GM03348 (cell line): ENCODE results near the gene OCRL.
"Not testable (repeated sequence)": the region's sequence is repeated elsewhere in the genome, so short reads cannot be mapped to it uniquely, and the experiment has no call there.

Source experiments
- DNase-seq: peaks from one replicate; pipeline ENCODE4 v3.0.0; 2012; ENCODE audit warnings: low spot score

The OCRL gene

DNA sequence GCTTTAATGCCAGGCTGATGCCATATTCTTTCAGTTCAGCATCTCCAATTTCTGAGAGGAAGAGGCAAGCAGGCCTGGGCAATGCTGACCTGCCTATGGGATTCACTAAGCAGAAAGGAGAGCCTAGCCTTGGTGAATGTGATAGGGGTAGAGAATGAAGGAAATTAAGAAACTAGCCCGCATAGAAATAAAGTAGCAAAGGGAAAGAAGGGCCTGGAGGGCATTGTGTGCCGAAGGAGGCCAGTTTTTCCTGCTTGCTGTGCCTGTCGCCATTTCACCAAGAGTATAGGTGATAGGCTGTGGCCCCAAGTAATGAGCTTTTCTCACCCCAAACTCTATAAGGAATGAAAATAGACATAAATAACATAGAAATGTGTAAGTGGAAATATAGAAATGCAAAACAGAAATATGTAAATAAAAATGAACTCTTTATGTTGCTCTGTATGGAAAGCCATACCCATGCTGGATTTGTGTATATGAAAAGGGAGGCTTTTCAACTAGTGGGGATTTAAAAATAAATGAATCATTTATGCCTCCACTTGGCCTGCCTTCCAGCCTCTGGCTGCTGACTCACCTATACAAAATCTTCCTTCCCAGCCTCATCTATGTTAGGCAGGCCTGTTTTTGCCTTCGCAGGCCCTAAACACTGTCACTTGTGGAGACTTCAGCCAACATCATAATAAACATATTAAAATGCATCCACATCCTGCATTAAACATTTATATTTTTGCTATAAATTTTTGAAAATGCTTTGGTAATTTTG is 5.1 kb upstream of the OCRL start:
- DNase-seq, result peak; percentile 49

DNA sequence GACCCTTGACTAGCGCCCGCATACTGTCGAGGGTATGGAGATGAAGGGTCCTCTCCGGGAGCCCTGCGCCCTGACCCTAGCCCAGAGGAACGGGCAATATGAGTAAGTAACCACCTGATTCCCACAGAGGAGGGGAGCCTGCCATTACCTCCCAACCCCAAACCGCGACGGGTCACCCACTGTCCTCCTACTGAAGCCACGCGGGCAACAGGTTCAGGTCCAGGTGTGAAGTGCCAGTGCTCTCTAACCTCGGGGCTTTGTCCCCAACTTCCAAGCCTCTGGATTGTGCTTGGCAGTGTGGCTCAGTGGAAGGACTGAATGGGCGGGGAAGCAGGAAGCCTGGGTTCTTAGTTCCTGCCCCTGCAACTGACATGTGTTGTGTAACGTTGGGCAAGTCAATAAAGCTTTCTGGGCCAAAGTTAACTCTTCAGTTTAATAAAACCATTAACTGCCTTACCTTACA is 694 bp downstream of the OCRL start:
- peak; percentile 15 for DNase-seq

GRCh38 chrX:129544780-129545179 is 4.7 kb downstream of the OCRL start:
- DNase-seq, result no peak

DNA sequence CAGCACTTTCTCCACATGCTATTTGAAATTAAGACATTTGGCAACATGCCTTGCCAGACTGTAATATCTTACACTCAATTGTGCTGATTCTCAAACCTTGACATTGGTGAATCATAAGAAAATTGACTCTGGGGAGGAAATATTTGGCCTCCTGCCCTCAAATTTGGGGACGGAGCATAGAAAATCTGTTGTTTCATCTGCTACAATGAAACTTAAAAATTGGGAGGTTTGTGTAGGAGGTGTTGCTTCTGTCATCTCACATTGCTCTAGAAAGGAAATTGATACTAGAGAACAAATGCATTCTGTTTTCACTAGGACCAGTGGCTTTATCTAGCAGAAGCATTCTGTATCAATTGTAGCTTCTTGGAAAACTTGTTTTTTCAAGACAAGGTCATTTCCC is 5.3 kb downstream of the OCRL start:
- no peak for DNase-seq

DNA sequence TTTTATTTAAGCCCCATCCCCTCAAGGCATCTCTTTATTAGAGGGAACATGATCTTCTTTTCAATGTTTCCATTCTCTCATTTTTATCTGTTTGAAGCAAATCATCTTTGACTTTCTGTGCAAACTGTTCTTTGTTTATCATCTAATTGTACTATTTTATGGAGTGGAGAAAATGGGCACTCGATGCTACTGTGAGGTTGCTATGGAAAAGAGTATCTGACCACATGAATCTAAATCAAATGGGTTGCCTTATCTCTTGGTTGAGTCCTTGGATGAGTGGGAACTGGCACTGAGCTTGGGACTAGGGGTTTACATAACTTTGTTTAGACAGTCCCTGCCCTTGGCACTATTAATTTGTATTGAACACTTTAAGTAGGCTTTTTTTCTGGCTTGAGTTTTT is 9.1 kb downstream of the OCRL start:
- no peak for DNase-seq

DNA sequence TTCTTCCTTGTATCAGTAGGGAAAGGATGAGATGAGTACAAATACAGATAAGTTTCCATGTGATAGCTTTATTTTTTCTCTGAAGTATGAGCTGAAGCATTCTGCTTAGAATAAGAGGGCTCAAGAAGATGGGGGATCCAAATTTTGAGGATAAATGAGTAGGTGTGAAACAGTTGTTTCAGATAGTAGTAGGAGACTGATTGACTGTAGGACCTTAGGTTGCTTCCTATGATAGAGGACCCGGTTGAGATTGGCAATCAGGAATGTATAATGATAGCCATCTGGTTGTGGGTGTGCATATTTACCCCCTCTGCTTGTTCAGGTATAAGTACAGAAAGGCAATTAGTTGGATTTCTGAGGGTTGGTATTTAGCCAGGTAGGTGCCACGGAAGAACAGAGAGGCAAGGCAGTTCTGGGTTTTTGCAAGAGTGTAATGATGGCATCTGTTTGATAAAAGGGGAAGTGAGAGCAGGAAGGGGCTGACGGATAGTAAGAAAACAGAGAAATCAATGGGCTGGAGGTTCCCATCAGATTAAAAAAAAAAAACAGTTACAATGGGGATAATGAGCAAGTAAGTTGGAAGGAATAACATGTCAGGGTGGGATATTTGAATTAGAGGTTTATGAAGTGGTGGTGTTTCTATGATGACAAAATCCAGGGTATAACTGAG is 13.7 kb downstream of the OCRL start:
- no peak for DNase-seq

DNA sequence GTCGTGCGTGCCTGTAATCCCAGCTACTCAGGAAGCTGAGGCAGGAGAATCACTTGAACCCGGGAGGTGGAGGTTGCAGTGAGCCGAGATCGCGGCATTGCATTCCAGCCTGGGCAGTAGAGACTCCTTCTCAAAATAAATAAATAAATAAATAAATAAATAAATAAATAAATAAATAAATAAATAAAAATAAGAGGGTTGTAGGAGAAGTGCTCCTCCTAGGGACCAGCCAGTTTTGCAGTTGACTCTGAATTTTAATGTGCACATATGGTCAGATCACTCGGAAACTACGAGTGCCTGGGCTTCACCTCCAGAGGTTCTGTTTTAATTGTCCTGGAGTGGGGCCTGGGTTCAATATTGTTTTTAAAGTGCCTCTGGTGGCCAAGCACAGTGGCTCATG is 14.8 kb downstream of the OCRL start:
- not testable (repeated sequence) for DNase-seq

GRCh38 chrX:129556806-129557315 is 16.8 kb downstream of the OCRL start:
- no peak for DNase-seq

DNA sequence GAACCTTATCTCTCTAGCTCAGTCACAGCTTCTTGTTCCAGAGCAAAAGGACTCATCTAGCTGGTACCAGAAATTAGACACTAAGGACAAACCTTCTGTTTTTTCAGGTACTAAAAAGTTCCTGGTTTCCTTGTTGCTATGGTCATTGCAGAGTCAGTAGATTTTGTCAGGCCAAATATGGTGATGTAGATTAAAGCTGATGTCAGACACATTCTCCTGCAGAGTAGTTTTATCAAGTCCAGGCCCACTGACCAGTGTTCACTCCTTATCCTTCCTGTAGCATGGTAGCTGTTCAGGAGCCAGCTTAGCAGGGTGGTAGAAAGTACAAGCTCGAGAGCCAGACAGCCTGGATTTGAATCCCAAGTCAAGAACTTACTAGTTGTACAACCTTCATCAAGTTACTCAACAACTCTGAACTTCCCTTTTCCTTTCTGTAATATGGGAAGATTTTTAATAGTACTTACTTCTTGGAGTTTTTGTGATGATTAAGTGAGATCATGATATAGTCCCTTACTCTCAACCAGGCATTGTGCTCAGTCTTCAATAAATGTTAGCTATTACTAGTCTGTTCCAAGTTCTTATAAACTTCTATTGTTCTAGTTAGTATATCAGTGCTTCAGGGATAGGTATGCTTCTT is 17.9 kb downstream of the OCRL start:
- DNase-seq, result no peak

GRCh38 chrX:129559783-129560182 is 19.7 kb downstream of the OCRL start:
- no peak for DNase-seq

DNA sequence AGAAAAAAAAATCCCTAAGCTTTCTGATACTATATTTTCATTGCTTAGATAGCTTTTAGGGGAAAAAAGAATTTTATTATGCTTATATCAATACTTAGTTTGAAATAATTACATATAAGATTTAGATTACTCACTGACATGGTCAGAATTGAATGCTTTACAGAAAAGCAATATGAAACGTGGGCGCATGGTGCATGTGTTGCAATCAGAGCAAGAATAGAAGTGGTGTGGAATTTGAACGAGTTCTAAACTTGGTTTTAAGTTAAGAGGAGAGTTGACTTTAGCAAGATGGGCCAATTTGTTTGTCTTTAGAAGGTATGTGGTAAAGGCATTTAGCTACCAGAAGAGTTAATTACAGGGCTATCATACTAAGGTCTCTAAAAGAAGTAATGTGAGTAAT is 21.4 kb downstream of the OCRL start:
- DNase-seq, result no peak

DNA sequence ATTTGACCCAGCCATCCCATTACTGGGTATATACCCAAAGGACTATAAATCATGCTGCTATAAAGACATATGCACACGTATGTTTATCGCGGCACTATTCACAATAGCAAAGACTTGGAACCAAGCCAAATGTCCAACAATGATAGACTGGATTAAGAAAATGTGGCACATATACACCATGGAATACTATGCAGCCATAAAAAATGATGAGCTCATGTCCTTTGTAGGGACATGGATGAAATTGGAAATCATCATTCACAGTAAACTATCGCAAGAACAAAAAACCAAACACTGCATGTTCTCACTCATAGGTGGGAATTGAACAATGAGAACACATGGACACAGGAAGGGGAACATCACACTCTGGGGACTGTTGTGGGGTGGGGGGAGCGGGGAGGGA is 24.3 kb downstream of the OCRL start:
- DNase-seq, result not testable (repeated sequence)

GRCh38 chrX:129565046-129565650 is 25.1 kb downstream of the OCRL start:
- no peak for DNase-seq

DNA sequence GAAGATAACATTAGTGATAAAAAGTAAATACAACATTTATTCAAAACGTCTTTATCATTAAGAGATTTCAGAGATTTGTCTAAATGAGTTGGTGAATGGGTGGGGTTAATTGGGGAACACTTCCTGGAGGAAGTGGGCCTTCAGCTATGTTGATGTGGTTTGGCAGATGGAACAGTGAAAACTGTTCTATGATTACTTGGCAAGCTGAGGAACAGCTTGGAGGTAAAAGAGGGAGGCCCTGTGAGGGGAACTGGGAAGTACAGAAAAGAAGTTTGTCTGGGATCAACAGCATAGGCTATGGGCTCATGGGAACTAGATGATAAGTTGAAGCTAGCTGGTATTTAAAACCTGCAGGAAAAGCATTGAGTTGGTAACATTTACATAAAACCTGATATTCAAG is 26.0 kb downstream of the OCRL start:
- no peak for DNase-seq

DNA sequence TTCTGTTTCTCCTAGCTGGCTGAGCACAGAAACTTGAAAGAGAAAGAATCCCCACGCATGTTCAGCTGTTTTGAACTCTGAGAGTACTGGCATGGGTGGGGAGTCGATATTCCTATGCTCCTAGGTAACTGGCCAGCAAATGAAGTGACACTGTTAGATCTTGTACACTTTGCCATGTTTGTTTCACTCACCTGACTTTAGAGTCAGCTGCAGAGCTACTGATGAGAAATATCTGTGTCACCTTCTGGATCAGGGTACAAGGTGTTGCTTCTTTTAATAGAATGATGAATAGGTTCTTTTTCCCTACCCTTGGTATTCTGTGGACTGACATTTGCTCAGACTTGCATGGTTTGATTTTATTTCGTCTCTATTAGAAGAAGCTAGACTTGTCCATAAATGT is 28.3 kb downstream of the OCRL start:
- DNase-seq, result no peak

GRCh38 chrX:129572422-129572821 is 32.4 kb downstream of the OCRL start:
- DNase-seq, result peak; percentile 10

DNA sequence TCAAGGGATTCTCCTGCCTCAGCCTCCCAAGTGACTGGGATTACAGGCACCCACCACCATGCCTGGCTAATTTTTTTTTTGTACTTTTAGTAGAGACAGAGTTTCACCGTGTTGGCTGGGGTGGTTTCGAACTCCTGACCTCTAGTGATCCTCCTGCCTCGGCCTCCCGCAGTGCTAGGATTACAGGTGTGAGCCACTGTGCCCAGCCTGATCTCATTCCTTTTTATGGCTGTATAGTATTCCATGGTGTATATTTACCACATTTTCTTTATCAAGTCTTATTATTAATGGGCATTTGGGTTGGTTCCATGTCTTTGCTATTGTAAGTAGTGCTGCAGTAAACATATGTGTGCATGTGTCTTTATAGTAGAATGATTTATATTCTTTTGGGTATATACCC is 33.6 kb downstream of the OCRL start:
- not testable (repeated sequence) for DNase-seq

DNA sequence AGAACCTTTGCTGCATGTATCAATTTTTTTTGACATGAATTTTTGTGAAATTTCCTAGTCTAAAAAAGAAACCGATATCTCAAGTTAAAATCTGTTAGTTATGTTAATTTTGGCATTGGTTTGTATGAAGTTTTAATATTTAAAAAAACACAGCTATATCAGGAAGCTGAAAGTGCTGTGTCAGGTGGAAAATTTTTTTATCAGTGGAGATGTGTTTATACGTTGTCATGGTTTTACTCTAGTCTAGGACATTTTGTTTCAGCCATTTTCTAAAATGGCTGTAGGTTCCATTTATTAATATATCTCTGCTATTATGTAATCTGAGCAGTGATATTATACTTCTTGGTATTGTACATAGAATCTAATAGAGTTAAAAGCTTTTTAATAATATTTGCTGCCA is 34.2 kb downstream of the OCRL start:
- DNase-seq, result no peak

DNA sequence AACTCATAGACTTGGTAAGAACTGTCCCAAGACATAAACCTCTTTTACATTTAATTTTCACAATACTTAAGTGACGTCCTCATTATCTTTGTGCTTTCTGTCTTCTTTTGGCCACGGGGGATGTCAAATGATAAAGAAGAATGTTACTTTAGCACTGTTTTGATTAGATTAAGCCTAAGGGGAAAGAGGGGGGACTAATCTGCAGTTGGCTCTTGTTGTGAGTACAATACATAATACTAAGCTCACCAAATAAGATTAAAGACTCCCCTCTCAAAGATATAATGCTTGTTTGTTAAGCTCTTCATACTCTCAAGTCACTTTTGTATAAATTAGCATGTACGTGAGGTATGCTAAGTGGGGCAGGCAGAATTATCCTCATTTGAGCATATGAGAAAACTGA is 36.5 kb downstream of the OCRL start:
- DNase-seq, result no peak

DNA sequence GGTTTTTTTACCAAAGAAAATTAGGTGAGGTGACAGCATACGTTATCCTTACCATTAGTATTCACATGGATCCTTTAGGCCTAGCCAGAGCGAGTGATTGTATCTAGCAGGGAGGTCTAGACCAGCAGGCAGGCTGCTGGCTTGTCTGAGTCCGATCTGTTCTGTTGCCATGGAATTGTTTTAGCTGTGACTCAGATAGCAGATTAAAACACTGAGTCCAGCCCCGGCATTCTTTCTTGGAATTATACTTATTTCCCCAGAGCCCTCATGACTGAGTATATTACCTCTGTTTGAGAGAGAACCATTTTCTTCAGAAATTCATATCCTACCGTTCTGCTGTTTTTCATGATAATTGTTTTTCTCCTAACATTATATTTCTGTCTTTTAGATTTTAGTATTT is 37.4 kb downstream of the OCRL start:
- DNase-seq, result peak; percentile 75

DNA sequence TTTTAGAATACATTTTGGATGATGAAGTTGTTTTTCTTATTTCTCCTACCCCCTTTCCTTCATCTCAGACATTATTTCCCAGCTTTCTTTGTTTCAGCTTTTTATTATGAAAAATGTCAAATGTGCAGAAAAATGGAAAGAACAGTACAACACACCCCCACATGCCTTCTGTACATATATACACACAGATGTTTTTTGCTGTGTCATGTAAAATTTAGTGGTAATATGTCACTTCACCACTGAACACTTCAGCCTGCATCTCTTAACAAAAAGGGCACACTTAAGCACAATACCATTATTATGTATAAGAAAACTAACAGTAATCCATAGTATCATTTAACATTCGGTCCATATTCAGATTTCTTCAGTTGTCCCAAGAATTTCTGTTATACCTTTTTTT is 37.8 kb downstream of the OCRL start:
- DNase-seq, result no peak

GRCh38 chrX:129581904-129582303 is 41.8 kb downstream of the OCRL start:
- no peak for DNase-seq

GRCh38 chrX:129585167-129585566 is 45.1 kb downstream of the OCRL start:
- no peak for DNase-seq
